GM21619 (cell line): Measurements from ENCODE around the gene FAM168A.
A peak's percentile ranks its signal among the peaks of the same experiment; 100 is the strongest.

ENCODE experiments used
- ATAC-seq: cut with Tn5 transposase; IDR thresholded peaks from one replicate; pipeline ENCODE4 v1.9.1; 2021; ENCODE audit not compliant: unreplicated experiment

Gene FAM168A

DNA sequence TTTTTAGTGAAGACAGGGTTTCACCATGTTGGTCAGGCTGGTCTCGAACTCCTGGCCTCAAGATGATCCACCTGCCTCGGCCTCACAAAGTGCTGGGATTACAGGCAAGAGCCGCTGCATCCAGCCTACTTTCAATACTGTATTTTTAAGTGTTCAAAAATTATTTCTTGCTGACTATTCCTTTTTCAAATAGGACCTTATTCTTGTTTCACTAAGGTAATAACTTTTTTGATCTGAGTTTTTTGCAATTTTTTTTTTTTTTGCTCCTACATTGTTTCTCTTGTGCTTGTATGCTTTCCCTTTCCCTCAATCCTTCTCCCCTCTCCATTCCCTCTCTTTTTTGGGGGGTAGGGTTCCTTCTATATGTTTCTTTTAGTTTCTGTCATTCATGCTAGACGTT, 73.1 kb downstream of the FAM168A start:
- no peak for ATAC-seq

DNA sequence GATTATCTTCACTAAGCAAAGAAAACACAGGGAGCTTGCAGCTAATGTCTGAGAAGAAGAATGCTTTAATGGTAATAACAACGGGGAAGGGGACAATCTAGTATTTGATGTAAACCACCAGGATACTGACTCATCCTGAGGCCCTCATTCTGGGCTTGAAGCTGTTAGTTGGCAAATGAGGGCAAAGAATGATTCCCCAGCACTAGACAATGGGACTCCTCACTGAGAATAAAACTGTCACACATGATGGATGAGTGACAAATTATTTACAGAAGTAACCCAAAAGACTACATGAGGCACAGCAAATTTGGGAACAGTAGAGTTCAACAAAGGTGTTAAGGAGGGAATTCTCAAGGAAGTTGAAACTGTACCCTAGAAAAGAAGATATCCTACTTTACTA, 76.3 kb downstream of the FAM168A start:
- ATAC-seq = peak; percentile 52

DNA sequence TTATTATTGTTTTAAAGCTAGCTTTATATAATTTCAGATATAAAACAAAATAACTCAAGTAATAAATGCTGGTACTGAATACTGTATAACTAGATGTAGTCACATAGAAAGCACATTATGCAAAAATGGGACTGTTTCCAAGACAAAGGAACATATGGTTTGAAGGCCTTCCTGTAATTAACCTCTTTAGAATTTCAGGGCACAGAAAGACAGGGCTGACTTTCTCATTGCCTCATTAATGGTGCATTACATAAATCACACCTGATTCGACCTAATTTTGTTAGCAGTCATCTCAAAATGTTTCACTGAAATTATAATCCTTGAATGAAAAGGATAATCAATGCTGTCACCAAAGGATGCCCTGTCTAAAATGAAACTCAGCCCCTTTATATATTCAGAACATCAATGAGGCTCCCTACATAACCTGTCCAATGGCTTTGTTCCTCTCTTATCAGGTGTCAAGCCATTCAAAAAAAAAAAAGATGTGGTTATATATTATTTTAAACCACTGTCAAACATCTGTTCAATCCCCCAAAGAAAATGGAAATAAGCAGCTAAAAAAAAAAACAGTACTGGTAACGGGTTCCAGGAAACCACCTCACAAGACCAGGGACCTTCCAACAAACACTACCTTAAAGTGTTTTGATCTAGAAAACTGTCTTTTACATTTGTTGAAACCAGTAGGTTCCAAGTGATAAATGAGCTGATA, 77.4 kb downstream of the FAM168A start:
- ATAC-seq = no peak

DNA sequence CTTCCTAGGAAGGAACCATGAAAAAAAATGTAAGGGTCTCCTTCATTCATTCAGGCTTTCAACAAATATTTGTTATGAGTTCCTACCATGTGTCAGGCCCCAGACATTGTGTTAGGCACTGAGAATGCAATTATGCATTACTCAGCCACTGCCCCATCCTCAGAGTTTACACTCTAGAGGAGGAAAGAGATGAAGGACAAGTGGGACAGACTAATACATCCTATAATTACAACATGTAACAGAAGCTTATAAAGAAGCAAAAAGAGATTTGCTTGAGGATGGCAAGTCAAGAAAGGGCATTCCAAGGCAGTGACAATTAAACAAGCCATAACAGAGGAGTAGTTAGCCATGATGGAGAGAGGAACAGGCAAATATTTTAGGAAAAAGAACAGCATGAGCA, 78.6 kb downstream of the FAM168A start:
- ATAC-seq = no peak

DNA sequence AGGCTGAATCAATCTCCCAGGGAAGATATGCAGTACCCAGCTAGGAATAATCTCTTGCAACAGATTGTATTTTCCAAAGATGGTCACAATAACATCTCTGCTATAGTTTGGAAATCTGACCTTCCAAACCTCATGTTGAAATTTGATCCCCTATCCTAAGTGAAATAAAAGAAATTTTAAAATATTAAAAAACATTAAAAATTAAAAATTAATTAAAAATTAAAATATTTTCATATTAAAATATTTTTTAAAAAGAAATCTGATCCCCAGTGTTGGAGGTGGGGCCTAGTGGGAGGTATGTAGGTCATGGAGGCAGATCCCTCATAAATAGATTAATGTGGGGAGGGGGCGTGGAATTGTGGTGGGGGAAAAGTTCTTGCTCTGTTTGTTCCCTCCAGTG, 79.7 kb downstream of the FAM168A start:
- no peak for ATAC-seq

DNA sequence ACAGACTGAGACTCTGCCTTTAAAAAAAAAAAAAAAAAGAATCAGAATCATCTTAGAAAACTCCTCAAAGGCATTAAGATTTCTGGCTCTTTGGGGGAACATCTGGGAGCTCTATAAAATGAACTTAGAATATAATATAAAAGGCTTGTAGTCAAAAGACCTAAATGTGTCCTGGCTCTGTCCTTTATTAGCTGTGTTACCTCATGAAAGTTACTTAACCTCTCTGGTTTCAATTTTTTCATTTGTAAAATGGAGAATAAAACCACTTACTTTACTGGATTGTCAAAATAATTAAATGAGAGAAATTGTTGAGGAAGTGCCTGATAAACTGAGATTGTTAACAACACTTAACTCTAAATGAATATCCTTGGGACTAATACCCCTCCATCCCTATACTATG, 81.8 kb downstream of the FAM168A start:
- ATAC-seq = no peak

DNA sequence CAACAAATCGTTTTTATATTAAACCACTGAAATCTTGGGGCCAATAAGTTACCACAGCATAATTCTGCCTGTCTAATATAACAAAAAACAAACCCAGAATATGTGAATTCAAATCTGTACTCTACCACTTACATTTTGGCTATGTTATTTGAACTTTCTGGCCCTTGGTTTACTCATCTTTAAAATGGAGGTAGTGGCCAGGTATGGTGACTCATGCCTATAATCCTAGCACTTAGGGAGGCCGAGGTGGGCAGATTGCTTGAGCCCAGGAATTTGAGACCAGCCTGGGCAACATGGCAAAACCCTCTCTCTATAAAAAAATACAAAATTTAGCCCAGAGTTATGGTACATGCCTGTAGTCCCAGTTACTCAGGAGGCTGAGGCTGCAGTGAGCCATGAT, 84.2 kb downstream of the FAM168A start:
- ATAC-seq = no peak

DNA sequence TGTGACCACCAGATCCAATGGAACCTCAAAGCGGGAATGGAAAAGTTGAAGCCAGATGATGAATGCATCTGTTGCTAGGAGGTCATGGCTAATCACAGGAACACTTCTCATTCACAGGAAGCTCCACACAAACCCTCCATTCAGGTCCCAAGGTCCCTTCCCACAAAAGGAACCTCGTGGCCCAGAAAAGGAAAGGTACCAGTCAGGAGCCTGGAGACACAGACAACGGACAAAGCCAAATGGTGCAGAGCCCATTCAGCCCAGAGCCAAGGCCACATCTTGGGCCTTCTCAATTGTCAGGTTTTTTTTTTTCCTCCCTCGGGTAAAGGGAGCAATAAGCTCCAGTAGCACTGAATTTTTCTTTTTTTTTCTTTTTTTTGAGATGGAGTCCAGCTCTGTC, 87.0 kb downstream of the FAM168A start:
- ATAC-seq = no peak

DNA sequence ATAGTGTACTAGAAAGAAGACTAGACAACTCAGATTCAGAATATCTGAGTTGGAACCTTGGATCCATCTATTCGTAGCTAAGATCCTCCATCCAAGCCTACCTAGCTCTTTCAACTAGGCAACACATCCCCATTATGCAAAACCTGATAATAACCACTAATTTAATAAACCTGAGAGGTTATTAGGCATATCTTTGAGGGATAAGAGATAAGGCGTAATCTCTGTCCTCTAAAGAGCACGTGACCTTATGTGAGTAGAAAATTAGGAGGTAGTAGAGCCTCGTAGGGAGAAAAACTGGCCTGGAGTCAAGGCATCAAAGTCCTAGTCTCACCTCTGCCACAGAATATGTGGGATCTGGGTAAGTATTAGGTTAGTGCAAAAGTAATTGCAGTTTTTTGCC, 87.8 kb downstream of the FAM168A start:
- ATAC-seq = no peak

DNA sequence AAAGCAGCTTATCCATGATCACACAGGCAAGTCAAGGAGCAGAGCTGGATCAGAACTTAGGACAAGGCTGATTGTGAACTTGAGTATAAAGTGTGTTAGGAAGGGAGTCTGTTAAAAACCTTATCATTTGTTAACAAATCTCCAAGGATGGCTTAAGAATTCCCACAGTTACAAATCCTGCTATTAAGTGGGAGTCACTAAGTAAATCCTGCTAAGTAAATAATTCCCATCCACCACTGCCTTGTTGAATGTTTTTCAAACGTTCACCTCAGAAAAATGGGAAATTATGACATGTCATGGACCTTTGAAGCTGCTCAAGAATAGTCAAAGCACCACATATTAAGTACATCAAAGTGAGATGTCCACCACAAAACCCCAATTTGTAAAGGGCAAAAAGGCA, 88.7 kb downstream of the FAM168A start:
- no peak for ATAC-seq

DNA sequence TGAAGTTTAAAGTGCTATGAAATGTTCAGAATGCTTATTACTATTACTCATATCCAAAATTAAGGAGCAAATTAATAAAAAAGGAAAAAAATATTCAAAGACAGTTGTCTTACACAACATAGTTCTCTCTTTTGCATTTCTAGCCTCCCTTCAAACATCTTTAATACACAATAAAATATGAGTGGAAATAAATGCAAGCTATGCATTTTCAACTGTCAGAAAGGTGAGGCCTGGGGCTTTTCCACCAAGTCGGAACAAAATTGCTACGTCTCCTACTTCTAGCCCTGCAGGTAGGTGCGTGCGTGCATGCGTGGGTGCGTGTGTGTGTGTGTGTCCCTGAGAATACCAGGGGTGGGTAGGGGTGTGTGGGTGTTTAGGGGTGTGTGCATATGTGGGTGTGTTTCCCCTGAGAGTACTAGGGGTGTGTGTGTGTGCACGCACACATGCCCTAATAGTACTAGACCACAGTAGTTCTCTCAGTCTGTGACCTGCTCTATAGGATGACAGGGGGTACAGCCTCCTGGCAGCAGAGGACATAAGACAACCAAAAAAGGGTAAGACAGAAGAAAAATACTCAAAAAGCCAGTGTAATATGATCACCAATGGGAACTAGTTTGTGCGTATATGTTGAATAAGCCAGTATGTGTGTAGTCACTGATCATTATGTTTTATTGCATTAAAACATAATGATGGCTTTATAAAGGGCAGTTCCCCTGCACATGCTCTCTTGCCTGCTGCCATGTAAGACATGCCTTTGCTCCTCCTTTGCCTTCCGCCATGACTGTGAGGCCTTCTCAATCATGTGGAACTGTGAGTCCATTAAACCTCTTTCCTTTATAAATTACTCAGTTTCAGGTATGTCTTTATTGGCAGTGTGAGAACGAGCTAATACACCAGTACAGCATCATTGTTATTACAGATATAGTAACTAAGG, 89.4 kb downstream of the FAM168A start:
- no peak for ATAC-seq

DNA sequence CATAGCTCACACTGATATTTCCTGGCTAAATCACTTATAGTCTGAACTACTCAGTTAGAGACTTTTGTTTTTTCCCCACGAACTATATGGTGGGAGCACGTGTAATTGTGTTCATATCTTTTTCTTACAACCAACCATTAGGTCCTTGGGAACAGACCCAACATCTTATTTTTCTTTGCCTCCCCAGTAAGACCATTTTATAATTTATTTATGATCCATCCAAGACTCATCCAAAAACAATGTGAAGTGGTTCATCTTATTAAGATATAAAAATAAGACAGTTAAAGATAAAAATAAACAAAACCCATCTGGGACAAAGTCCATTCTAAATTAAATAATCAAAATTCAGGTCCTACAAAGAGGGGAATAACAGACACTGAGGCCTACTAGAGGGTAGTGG, 90.8 kb downstream of the FAM168A start:
- ATAC-seq = no peak

DNA sequence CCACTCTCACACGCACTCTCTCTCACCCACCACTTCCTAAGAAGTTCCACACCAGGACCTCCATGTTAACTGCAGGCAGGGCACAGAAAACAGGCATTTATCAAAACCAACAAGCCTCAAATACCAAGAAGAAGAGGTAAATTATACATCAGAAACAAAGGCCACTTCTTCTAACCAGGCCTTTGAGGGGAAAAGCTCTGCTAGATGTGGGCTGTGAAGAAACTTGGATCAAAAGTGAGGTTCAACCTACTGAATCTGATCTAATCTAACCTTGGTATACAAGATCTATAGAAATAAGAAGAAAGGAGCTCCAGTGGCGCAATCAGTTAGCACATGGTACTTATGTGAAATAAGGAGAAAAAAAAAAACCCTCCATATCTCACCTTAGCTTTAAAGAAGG, 91.9 kb downstream of the FAM168A start:
- no peak for ATAC-seq

DNA sequence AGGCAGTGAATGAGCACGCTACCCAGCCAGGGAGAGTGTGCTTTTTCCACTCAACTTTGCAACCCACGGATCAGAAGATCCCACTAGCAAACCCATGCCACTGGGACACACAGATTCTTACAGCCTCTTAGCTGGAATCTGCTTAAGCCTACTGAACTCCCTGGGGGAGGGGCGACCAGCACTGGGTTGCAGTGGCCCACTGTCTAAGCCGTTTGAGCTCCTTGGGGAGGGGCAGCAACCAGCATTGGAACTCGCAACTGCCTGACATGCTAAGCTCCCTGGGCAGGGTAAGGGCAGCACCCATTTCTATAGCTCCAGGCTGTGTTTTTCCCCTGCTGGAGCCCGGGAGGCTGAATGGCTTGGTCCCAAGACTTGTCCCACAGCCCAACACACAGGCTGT, 99.6 kb downstream of the FAM168A start:
- ATAC-seq = no peak

DNA sequence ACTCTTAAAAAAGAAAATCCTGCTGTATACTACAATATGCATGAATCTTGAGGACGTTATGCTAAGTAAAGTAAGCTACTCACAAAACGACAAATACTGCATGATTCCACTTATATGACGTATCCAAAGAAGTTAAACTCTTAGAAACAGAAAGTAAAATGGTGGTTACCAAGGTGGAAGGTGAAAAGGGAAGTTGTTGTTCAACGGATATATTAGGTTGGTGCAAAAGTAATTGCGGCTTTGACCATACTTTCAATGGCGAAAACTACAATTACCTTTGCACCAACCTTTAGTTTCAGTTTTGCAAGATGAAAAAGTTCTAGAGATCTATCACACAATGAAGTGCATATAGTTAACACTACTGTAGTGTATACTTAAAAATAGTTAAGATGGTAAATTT, 101.8 kb downstream of the FAM168A start:
- ATAC-seq = no peak

DNA sequence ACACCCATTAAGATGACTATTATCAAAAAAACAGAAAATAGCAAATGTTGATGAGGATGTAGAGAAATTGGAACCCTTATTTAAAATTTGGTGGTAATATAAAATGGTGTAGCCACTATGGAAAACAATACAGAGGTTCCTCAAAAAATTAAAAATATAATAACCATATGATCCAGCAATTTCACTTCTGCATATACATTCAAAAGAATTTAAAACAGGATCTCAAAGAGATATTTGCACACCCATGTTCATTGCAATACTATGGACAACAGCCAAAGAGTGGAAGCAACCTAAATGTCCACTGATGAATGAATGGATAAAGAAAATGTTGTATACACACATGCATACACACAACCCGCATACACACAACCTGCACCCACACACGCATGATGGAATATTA, 102.2 kb downstream of the FAM168A start:
- ATAC-seq = no peak

DNA sequence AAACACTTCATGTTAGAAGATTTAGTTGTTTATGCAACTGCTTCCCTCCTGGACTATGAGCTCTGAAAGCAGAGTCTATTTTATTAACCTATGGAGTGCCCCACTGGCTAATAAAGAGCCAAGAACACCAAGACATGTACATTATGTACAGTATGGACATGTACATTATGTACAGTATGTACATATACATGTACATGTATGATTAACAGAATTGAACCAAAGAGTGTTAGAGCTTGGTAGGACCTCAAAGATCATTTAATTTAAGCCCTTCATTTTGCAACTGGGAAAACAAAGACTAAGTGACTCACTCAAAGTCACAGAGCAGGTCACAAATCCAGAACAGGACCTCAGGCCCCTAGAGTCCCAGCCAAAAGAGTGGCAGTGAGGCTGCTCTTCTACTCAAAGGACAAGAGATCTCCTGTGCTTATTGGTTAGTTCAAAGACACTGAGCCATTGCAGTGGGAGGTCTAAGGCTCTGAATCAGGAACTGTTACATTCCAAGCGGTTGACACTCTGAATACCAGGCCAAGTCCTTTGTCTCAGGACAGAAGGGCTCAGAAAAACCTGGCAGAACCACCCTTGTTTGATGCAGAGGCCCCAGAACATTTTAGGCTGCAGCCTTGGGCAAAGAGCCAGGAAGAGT, 103.8 kb downstream of the FAM168A start:
- no peak for ATAC-seq

DNA sequence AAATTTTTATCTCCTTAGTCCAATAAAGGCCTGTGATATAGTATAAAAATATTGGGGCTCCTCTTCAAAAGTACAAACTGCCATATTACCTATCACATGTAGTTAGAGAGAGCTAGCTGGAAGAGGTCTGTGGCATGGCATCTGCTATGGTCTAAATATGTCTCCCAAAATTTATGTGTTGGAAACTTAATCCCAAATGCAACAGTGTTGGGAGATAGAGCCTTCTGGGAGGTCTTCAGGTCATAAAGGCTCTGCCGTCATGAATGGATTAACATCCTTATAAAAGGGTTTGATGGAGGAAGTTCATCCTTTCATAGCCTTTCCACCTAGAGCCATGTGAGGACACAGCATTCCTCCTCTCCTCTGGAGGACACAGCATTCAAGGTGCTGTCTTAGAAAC, 116.3 kb downstream of the FAM168A start:
- ATAC-seq = no peak

DNA sequence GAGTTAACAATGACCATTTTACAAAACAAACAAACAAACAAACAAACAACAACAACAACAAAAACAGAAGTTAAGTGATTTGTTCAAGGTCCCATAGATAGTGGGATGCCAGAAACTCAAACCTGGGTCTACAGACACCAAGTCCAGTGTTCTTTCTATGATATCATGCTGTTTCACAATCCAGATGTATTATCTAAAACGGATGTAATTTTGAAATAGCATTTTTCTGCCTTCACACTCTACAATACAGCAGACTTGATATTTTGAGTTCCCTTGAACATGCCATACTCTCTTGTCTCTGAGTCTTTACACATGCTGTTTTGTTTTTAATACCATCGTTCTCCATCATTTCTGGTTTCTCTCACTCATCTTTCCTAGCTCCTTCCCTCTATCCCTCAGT, 117.2 kb downstream of the FAM168A start:
- ATAC-seq = no peak

DNA sequence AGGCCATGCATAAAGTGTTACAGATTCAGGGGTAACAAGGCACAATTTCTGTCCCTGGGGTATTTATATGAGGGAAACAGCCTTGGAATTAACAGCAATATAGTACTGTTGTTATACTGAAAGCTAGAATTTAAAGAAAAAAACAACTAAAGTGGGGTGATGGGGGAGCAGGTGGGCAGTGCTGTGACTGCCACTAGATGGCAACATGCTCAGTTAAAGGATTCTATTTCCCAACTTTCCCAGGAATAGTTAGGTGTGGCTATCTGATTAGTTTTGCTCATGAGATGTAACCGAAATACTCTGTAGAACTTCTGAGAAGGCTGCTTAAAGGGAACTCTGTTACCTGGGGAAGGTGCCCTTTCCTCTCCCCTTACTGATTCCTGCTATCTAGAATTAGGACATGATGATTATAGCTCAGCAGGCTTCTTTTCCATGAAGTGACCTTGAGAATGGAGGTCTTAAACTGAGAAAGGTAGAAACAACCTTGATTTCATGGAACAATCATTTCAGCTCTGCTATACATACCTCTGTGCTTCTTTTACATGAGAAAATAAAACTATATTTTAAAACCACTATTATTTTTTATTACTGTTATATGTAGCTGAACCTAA, 119.1 kb downstream of the FAM168A start:
- ATAC-seq = no peak

DNA sequence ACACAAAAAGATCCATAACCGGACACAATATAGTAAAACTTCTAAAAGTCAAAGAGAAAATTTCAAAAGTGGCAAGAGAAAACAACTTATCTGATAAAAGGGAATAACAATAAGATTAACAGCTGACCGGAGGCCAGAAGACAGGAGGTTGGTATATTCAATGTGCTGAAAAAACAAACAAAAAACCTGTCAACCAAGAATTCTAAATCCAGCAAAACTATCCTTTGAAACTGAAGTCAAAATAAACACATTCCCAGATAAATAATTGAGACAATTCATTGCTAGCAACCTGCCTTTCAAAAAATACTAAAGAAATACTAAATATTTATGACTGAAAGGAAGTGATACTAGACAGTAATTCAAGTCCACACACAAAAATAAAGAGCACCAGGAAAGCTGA, 120.4 kb downstream of the FAM168A start:
- ATAC-seq = no peak
